Neural cell (in vitro differentiated cells): ENCODE measurements around the gene DNHD1. TPM values are rescaled to one million over a fixed set of nuclear protein-coding genes. Genes with fewer than 3 reads are reported as not detected.

ENCODE experiments used
- H2AFZ ChIP-seq: fragments of 200-600, 300-800 bp; sonication (generic), shearing (Covaris generic); 2 replicates; pipeline ENCODE4 v1.6.0; 2014; ENCODE audit warnings: low read depth, mild to moderate bottlenecking, antibody characterized with exemption, low read length, moderate library complexity
- H3F3A ChIP-seq: fragments of 200-600 bp; shearing (Covaris generic); 2 replicates; pipeline ENCODE4 v1.6.1; 2016; ENCODE audit warnings: mild to moderate bottlenecking, moderate library complexity, mixed read lengths, antibody characterized with exemption, low read length; ENCODE audit not compliant: insufficient read depth, poor library complexity, severe bottlenecking
- H3K27ac ChIP-seq: fragments of 200-600, 300-800 bp; sonication (generic), shearing (Covaris generic); 2 replicates; pipeline ENCODE4 v1.5.1; 2014; ENCODE audit warnings: mild to moderate bottlenecking, low read length, moderate library complexity
- H3K27me3 ChIP-seq: fragments of 300-800, 200-600 bp; sonication (generic), shearing (Covaris generic); 2 replicates; pipeline ENCODE4 v1.6.0; 2014; ENCODE audit warnings: mild to moderate bottlenecking, low read depth, low read length, moderate library complexity; ENCODE audit not compliant: insufficient read depth
- H3K36me3 ChIP-seq: fragments of 300-800, 200-600 bp; sonication (generic), shearing (Covaris generic); 2 replicates; pipeline ENCODE4 v1.5.1; 2014; ENCODE audit warnings: mild to moderate bottlenecking, antibody characterized with exemption, low read length, moderate library complexity; ENCODE audit not compliant: insufficient read depth
- H3K4me2 ChIP-seq: fragments of 300-800, 200-600 bp; sonication (generic), shearing (Covaris generic); 2 replicates; pipeline ENCODE4 v1.6.0; 2014; ENCODE audit warnings: mild to moderate bottlenecking, low read length
- H3K4me3 ChIP-seq: fragments of 300-800, 200-600 bp; sonication (generic), shearing (Covaris generic); 2 replicates; pipeline ENCODE4 v1.5.1; 2014; ENCODE audit warnings: mild to moderate bottlenecking, low read length, moderate library complexity
- H3K79me2 ChIP-seq: fragments of 200-600 bp; shearing (Covaris generic); replicated peaks from 2 replicates; pipeline ENCODE4 v1.6.0; 2014; ENCODE audit warnings: mild to moderate bottlenecking, low read length, moderate library complexity; ENCODE audit not compliant: insufficient read depth
- H3K9ac ChIP-seq: fragments of 300-800, 200-600 bp; sonication (generic), shearing (Covaris generic); 2 replicates; pipeline ENCODE4 v1.6.1; 2016; ENCODE audit warnings: mild to moderate bottlenecking, low read length, mixed read lengths
- H3K9me2 ChIP-seq: fragments of 200-600 bp; shearing (Covaris generic); 2 replicates; pipeline ENCODE4 v1.6.1; 2016; ENCODE audit warnings: mild to moderate bottlenecking, low read length, mixed read lengths; ENCODE audit not compliant: insufficient read depth
- H3K9me3 ChIP-seq: fragments of 200-600, 300-800 bp; sonication (generic), shearing (Covaris generic); 2 replicates; pipeline ENCODE4 v1.6.1; 2016; ENCODE audit warnings: mild to moderate bottlenecking, mixed run types, low read length, moderate library complexity, mixed read lengths
- H4K20me1 ChIP-seq: fragments of 200-600 bp; shearing (Covaris generic); 2 replicates; pipeline ENCODE4 v1.6.1; 2016; ENCODE audit warnings: mild to moderate bottlenecking, mixed run types; ENCODE audit not compliant: insufficient read depth
- EP300 ChIP-seq: fragments of 450-650 bp; conservative IDR thresholded peaks from 2 replicates; pipeline ENCODE4 v1.6.1; 2014; ENCODE audit warnings: antibody characterized with exemption, mild to moderate bottlenecking, moderate library complexity; ENCODE audit not compliant: poor library complexity, severe bottlenecking
- EZH2 ChIP-seq: fragments of 200-600, 300-800 bp; shearing (Covaris generic), sonication (generic); IDR thresholded peaks from 2 replicates; pipeline ENCODE4 v1.6.1; 2014; ENCODE audit warnings: antibody characterized with exemption, low read length, borderline replicate concordance, mild to moderate bottlenecking; ENCODE audit not compliant: insufficient read depth, poor library complexity, severe bottlenecking
- MXI1 ChIP-seq: fragments of 450-650 bp; conservative IDR thresholded peaks from 2 replicates; pipeline ENCODE4 v1.6.1; 2014; ENCODE audit warnings: antibody characterized with exemption, mild to moderate bottlenecking; ENCODE audit not compliant: poor library complexity, severe bottlenecking
- POLR2AphosphoS5 ChIP-seq: IDR thresholded peaks from 2 replicates; pipeline ENCODE4 v1.6.1; 2012
- RAD21 ChIP-seq: fragments of 450-650 bp; conservative IDR thresholded peaks from 2 replicates; pipeline ENCODE4 v1.6.1; 2014; ENCODE audit warnings: antibody characterized with exemption, mild to moderate bottlenecking, moderate library complexity
- SMC3 ChIP-seq: fragments of 450-650 bp; conservative IDR thresholded peaks from 2 replicates; pipeline ENCODE4 v1.6.1; 2014; ENCODE audit warnings: antibody characterized with exemption, mild to moderate bottlenecking, moderate library complexity; ENCODE audit not compliant: poor library complexity
- TAF1 ChIP-seq: IDR thresholded peaks from 2 replicates; pipeline ENCODE4 v1.6.1; 2012; ENCODE audit warnings: low read depth
- polyA plus RNA-seq: library from polyadenylated mRNA; depleted of rRNA; stranded (reverse); fragments of >200 nt; gene quantifications from 2 replicates; pipeline ENCODE4 v1.2.3, GENCODE V29; 2014
- TF ChIP-seq, protein P1 (sequence below): IDR thresholded peaks from 2 replicates; pipeline ENCODE4 v1.6.1; 2012; ENCODE audit warnings: borderline replicate concordance
- TF ChIP-seq, protein P2 (sequence below): fragments of 450-650 bp; IDR thresholded peaks from 2 replicates; pipeline ENCODE4 v1.5.1; 2014; ENCODE audit warnings: antibody characterized with exemption, mild to moderate bottlenecking, moderate library complexity; ENCODE audit not compliant: poor library complexity, severe bottlenecking

DNHD1 gene
- polyA plus RNA-seq, 1 donor from 2014 or later: 5.1 TPM

DNA sequence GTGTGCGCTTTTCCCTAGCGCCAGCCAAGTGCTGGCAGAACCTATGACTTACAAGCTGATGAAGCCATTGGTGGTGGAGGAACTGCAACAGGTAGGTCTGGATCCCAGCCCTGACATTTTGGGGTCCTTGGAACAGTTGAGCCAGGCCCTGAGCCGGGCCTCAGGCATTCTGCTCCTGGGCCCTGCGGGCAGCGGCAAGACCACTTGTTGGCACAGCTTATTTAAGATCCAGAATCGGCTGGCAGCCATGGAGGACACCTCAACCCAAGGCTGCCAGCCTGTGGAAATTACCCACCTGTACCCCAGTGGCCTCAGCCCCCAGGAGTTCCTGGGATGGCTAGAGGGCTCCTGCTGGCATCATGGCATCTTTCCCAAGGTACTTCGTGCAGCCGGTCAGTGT lies 49.7 kb downstream of the DNHD1 start:
- no peak overlapping the region for H3K9ac ChIP-seq
- no peaks in the 10 kb centered on the region for H3K36me3 ChIP-seq
- no peak overlapping the region for H3K27ac ChIP-seq
- no peak overlapping the region for H3K4me2 ChIP-seq
- no peak overlapping the region for H2AFZ ChIP-seq
- no peaks in the 10 kb centered on the region for H3F3A ChIP-seq
- H3K9me2 ChIP-seq: no peaks in the 10 kb centered on the region
- H3K27me3 ChIP-seq: no peaks in the 10 kb centered on the region
- no peaks in the 10 kb centered on the region for H4K20me1 ChIP-seq
- no peak overlapping the region for H3K4me3 ChIP-seq
- H3K9me3 ChIP-seq: no peaks in the 10 kb centered on the region
- TF ChIP-seq EZH2: no peak
- TF ChIP-seq EP300: no peak
- TF ChIP-seq RAD21: no peak
- TF ChIP-seq TAF1: no peak
- TF ChIP-seq SMC3: no peak
- TF ChIP-seq, protein P1, sequence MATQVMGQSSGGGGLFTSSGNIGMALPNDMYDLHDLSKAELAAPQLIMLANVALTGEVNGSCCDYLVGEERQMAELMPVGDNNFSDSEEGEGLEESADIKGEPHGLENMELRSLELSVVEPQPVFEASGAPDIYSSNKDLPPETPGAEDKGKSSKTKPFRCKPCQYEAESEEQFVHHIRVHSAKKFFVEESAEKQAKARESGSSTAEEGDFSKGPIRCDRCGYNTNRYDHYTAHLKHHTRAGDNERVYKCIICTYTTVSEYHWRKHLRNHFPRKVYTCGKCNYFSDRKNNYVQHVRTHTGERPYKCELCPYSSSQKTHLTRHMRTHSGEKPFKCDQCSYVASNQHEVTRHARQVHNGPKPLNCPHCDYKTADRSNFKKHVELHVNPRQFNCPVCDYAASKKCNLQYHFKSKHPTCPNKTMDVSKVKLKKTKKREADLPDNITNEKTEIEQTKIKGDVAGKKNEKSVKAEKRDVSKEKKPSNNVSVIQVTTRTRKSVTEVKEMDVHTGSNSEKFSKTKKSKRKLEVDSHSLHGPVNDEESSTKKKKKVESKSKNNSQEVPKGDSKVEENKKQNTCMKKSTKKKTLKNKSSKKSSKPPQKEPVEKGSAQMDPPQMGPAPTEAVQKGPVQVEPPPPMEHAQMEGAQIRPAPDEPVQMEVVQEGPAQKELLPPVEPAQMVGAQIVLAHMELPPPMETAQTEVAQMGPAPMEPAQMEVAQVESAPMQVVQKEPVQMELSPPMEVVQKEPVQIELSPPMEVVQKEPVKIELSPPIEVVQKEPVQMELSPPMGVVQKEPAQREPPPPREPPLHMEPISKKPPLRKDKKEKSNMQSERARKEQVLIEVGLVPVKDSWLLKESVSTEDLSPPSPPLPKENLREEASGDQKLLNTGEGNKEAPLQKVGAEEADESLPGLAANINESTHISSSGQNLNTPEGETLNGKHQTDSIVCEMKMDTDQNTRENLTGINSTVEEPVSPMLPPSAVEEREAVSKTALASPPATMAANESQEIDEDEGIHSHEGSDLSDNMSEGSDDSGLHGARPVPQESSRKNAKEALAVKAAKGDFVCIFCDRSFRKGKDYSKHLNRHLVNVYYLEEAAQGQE: no peak
- no peaks in the 10 kb centered on the region for H3K79me2 ChIP-seq

DNA sequence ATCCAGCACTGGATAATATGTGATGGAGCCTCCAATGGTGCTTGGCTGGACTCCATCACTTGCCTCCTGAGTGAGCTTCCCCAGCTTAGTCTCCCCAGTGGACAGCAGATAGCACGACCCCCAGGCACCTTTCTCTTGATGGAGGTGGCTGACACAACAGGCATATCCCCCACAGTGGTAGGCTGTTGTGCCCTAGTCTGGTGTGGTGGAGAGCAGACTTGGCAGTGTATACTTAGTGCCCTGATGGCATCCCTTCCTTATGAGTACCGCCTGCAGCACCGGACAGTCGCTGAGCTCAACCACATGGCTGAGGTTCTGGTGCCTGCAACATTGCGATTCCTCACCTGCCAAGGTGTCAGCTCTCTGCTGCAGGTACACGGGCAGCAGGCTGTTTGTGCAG lies 50.1 kb downstream of the DNHD1 start:
- Histone ChIP-seq H3K4me3 (no peak overlapping the region), H3K9me3 (no peaks in the 10 kb centered on the region), H3K79me2 (no peaks in the 10 kb centered on the region), H4K20me1 (no peaks in the 10 kb centered on the region), H2AFZ (no peak overlapping the region), H3K27me3 (no peaks in the 10 kb centered on the region), H3F3A (no peaks in the 10 kb centered on the region), H3K36me3 (no peaks in the 10 kb centered on the region), H3K4me2 (no peak overlapping the region), H3K9ac (no peak overlapping the region), H3K27ac (no peak overlapping the region), H3K9me2 (no peaks in the 10 kb centered on the region)
- TF ChIP-seq TAF1 (no peak), MXI1 (no peak), POLR2AphosphoS5 (no peak), EP300 (no peak)
- TF ChIP-seq, protein P2, sequence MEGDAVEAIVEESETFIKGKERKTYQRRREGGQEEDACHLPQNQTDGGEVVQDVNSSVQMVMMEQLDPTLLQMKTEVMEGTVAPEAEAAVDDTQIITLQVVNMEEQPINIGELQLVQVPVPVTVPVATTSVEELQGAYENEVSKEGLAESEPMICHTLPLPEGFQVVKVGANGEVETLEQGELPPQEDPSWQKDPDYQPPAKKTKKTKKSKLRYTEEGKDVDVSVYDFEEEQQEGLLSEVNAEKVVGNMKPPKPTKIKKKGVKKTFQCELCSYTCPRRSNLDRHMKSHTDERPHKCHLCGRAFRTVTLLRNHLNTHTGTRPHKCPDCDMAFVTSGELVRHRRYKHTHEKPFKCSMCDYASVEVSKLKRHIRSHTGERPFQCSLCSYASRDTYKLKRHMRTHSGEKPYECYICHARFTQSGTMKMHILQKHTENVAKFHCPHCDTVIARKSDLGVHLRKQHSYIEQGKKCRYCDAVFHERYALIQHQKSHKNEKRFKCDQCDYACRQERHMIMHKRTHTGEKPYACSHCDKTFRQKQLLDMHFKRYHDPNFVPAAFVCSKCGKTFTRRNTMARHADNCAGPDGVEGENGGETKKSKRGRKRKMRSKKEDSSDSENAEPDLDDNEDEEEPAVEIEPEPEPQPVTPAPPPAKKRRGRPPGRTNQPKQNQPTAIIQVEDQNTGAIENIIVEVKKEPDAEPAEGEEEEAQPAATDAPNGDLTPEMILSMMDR: no peak
- TF ChIP-seq, protein P1: no peak
